ENCODE data around the gene KDM4B.

Gene KDM4B

GRCh38 chr19:5083547-5083965 is 114.6 kb downstream of the KDM4B start:
- TF ChIP-seq GATA1 (IDR thresholded peaks at IDR 0.05; ENCODE audit: low read depth, low read length) (no peak), POLR2A (IDR thresholded peaks at IDR 0.05; ENCODE audit: low read length) (no peak)
- DNase-seq: no peak

GRCh38 chr19:5085566-5085965 is 116.7 kb downstream of the KDM4B start:
- TF ChIP-seq GATA1 (IDR thresholded peaks at IDR 0.05; ENCODE audit: low read depth, low read length): no peak
- TF ChIP-seq POLR2A (IDR thresholded peaks at IDR 0.05; ENCODE audit: low read length): no peak
- DNase-seq: no peak

GRCh38 chr19:5086230-5086629 is 117.3 kb downstream of the KDM4B start:
- DNase-seq: no peak
- no peak for TF ChIP-seq POLR2A (IDR thresholded peaks at IDR 0.05; ENCODE audit: low read length)
- no peak for TF ChIP-seq GATA1 (IDR thresholded peaks at IDR 0.05; ENCODE audit: low read depth, low read length)

GRCh38 chr19:5086725-5087439 is 118.0 kb downstream of the KDM4B start:
- no peak for TF ChIP-seq POLR2A (IDR thresholded peaks at IDR 0.05; ENCODE audit: low read length)
- TF ChIP-seq GATA1 (IDR thresholded peaks at IDR 0.05; ENCODE audit: low read depth, low read length): no peak
- no peak for DNase-seq

GRCh38 chr19:5089283-5089682 is 120.4 kb downstream of the KDM4B start:
- TF ChIP-seq GATA1 (IDR thresholded peaks at IDR 0.05; ENCODE audit: low read depth, low read length): no peak
- no peak for DNase-seq

GRCh38 chr19:5090465-5091017 is 121.6 kb downstream of the KDM4B start:
- DNase-seq: no peak
- TF ChIP-seq GATA1 (IDR thresholded peaks at IDR 0.05; ENCODE audit: low read depth, low read length) (no peak), POLR2A (IDR thresholded peaks at IDR 0.05; ENCODE audit: low read length) (no peak)

GRCh38 chr19:5091018-5091683 is 122.2 kb downstream of the KDM4B start:
- TF ChIP-seq GATA1 (IDR thresholded peaks at IDR 0.05; ENCODE audit: low read depth, low read length): peak; percentile 74
- peak; percentile 39 for TF ChIP-seq POLR2A (IDR thresholded peaks at IDR 0.05; ENCODE audit: low read length)
- DNase-seq: peak; percentile 94 to 96

- DNase-seq: no peak
- TF ChIP-seq POLR2A (IDR thresholded peaks at IDR 0.05; ENCODE audit: low read length): no peak
- no peak for TF ChIP-seq GATA1 (IDR thresholded peaks at IDR 0.05; ENCODE audit: low read depth, low read length)
These were observed 123.0 kb downstream of the KDM4B start for GRCh38 chr19:5091684-5092480.

- TF ChIP-seq POLR2A (IDR thresholded peaks at IDR 0.05; ENCODE audit: low read length): no peak
- no peak for TF ChIP-seq GATA1 (IDR thresholded peaks at IDR 0.05; ENCODE audit: low read depth, low read length)
These were observed 123.5 kb downstream of the KDM4B start for GRCh38 chr19:5092481-5092843.

GRCh38 chr19:5093297-5093928 is 124.5 kb downstream of the KDM4B start:
- DNase-seq: peak; percentile 39 to 40
- TF ChIP-seq GATA1 (IDR thresholded peaks at IDR 0.05; ENCODE audit: low read depth, low read length): no peak
- no peak for TF ChIP-seq POLR2A (IDR thresholded peaks at IDR 0.05; ENCODE audit: low read length)

More at GRCh38 chr19:5092481-5092843, 123.5 kb downstream of the KDM4B start:
- DNase-seq: no peak

GRCh38 chr19:5093948-5094718 is 125.2 kb downstream of the KDM4B start:
- TF ChIP-seq POLR2A (IDR thresholded peaks at IDR 0.05; ENCODE audit: low read length): no peak
- TF ChIP-seq GATA1 (IDR thresholded peaks at IDR 0.05; ENCODE audit: low read depth, low read length): no peak
- no peak for DNase-seq

- DNase-seq: no peak
- TF ChIP-seq POLR2A (IDR thresholded peaks at IDR 0.05; ENCODE audit: low read length) (no peak), GATA1 (IDR thresholded peaks at IDR 0.05; ENCODE audit: low read depth, low read length) (no peak)
These were observed 126.1 kb downstream of the KDM4B start for GRCh38 chr19:5094768-5095567.
